T-helper 2 cell treated with Interferon-gamma antibody and Interleukin-4, amounts not matched to agents 5 μg/mL and 100 μg/mL, for 36 hours (primary cell): ENCODE data around the gene SLBP.

ENCODE experiments used
- DNase-seq: peaks from one replicate; pipeline ENCODE4 v3.0.0; 2021; ENCODE audit warnings: low spot score
- H3K27ac Mint-ChIP-seq: one replicate; pipeline ENCODE4 v1.8.0; 2021; ENCODE audit warnings: mild to moderate bottlenecking, mixed read lengths
- H3K27me3 Mint-ChIP-seq: one replicate; pipeline ENCODE4 v1.8.0; 2021; ENCODE audit warnings: low read depth, mixed read lengths
- H3K36me3 Mint-ChIP-seq: one replicate; pipeline ENCODE4 v1.8.0; 2021; ENCODE audit warnings: low read depth, mixed read lengths
- H3K4me1 Mint-ChIP-seq: one replicate; pipeline ENCODE4 v1.8.0; 2021; ENCODE audit warnings: low read depth, mixed read lengths
- H3K4me3 Mint-ChIP-seq: one replicate; pipeline ENCODE4 v1.8.0; 2022; ENCODE audit warnings: mild to moderate bottlenecking, moderate library complexity, mixed read lengths
- H3K9me3 Mint-ChIP-seq: one replicate; pipeline ENCODE4 v1.8.0; 2021; ENCODE audit warnings: mixed read lengths

Gene SLBP

DNA sequence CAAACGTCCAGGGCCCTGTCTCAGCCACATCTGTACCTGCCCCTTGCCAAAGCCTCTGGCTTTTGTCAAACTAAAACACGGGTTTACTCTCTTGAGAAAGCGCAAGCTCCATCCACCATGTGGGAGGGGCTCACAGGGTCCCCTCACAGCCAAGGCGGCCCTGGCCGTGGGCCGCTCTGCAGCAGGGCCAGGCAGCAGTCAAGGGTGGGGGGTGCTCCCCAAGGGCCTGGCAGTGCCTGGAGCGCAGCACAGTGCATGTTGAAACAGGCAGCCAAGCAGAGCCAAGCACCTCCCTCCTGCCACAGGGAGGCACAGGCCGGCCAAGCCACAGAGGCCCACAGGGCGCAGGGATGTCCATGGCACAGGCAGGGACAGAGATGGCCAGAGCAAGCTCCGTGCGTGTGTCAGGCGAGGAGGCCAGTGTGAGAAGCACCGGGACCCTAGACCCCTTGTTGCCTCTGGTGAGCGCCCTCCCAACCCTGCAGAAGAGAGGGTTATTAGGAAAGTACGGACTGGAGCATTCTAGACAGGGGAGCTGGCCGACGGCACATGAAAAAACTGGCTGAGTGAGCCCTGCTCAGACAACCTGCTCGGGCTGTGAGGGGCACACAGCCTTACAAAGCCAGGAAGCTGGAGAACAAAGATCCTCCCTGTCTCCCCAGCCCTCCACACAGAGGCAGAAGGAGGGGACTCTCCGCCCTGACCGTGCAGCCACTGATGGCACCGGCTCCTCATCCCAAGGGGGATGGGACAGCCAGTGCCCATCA, 67.0 kb downstream of the SLBP start:
- Mint-ChIP-seq H3K4me1 (peaks cover 3% of the 10 kb centered on the region), H3K9me3 (no peaks in the 10 kb centered on the region), H3K27ac (no peak overlapping the region), H3K36me3 (no peaks in the 10 kb centered on the region), H3K27me3 (no peaks in the 10 kb centered on the region), H3K4me3 (no peak overlapping the region)
- DNase-seq, result no peak

DNA sequence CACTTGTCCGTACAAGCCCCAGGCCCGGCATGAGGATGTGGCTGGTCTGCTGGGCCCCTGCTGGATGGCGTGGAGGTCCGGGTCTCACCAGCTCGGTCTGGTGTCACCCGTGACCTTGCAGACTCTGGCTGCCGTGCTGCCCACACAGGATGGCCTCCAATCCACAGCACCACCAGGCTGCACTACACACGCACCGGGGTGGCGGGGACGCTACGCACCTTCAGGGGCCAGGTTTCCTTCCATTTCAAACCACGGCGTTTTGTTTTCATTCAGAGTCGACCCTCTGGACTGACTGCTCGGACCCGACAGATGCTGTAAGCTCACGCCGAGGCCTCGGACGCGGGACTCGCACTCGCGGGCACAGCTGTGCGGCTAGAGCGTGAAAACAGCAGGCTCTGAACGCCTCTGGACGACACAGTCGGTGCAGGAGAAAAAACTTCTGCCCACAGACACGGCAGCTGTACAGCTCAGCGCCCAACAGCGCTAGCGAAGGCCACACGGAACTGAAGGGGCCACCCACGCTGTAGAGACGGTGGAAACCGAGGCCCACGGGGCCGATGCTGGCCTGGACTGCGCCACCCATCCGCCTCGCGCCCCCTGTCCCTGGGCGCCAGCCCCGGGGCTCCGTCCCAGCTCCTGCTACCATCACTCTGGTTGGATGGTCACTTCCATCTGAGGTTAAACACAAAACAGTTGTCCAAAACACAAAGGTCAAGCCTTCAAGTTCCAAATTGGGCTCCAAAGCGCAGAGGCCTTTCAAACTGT, 68.0 kb downstream of the SLBP start:
- H3K4me1 Mint-ChIP-seq, result peaks cover 3% of the 10 kb centered on the region
- H3K4me3 Mint-ChIP-seq, result no peak overlapping the region
- no peaks in the 10 kb centered on the region for H3K36me3 Mint-ChIP-seq
- no peaks in the 10 kb centered on the region for H3K27me3 Mint-ChIP-seq
- no peaks in the 10 kb centered on the region for H3K9me3 Mint-ChIP-seq
- H3K27ac Mint-ChIP-seq, result no peak overlapping the region
- DNase-seq, result no peak
